GM18868 (cell line): ENCODE results near the gene PLEKHG3.
"Not testable (repeated sequence)": the region's sequence is repeated elsewhere in the genome, so short reads cannot be mapped to it uniquely, and the experiment has no call there.

Experiments
- ATAC-seq: cut with Tn5 transposase; IDR thresholded peaks from one replicate; pipeline ENCODE4 v1.9.1; 2021; ENCODE audit warnings: mild to moderate bottlenecking, moderate library complexity; ENCODE audit not compliant: unreplicated experiment

PLEKHG3 gene

GRCh38 chr14:64686282-64686615 is 18.0 kb upstream of the PLEKHG3 start:
- ATAC-seq = no peak

- no peak for ATAC-seq
Observed at GRCh38 chr14:64688031-64688430, 16.2 kb upstream of the PLEKHG3 start.

GRCh38 chr14:64688811-64689281 is 15.4 kb upstream of the PLEKHG3 start:
- no peak for ATAC-seq

GRCh38 chr14:64689289-64689688 is 14.9 kb upstream of the PLEKHG3 start:
- no peak for ATAC-seq

- ATAC-seq = not testable (repeated sequence)
Observed at GRCh38 chr14:64690607-64691006, 13.6 kb upstream of the PLEKHG3 start.

GRCh38 chr14:64691376-64691775 is 12.8 kb upstream of the PLEKHG3 start:
- no peak for ATAC-seq

- no peak for ATAC-seq
Observed at GRCh38 chr14:64692189-64692985, 11.8 kb upstream of the PLEKHG3 start.

GRCh38 chr14:64692986-64693809 is 11.0 kb upstream of the PLEKHG3 start:
- no peak for ATAC-seq

GRCh38 chr14:64693810-64694165 is 10.4 kb upstream of the PLEKHG3 start:
- ATAC-seq = no peak

- ATAC-seq = no peak
Observed at GRCh38 chr14:64695071-64695470, 9.2 kb upstream of the PLEKHG3 start.

GRCh38 chr14:64696355-64696857 is 7.8 kb upstream of the PLEKHG3 start:
- no peak for ATAC-seq

- no peak for ATAC-seq
Observed at GRCh38 chr14:64698903-64699302, 5.3 kb upstream of the PLEKHG3 start.

- no peak for ATAC-seq
Observed at GRCh38 chr14:64700290-64700689, 3.9 kb upstream of the PLEKHG3 start.

GRCh38 chr14:64700894-64701293 is 3.3 kb upstream of the PLEKHG3 start:
- no peak for ATAC-seq

- no peak for ATAC-seq
Observed at GRCh38 chr14:64701660-64702059, 2.6 kb upstream of the PLEKHG3 start.

GRCh38 chr14:64702493-64703394 is 1.5 kb upstream of the PLEKHG3 start:
- ATAC-seq = no peak

- no peak for ATAC-seq
Observed at GRCh38 chr14:64703395-64704142, 655 bp upstream of the PLEKHG3 start.

GRCh38 chr14:64704743-64705380 is 638 bp downstream of the PLEKHG3 start:
- ATAC-seq = no peak

GRCh38 chr14:64705381-64706118 is 1.3 kb downstream of the PLEKHG3 start:
- peak; percentile 72 for ATAC-seq
